NCI-H748 treated with DMSO at 0.1 percent for 48 hours (cell line): Measurements from ENCODE around the gene PM20D1.

Experiments
- DNase-seq: peaks from one replicate; lab custom pipeline; 2025; lab: John Stamatoyannopoulos, UW

Gene PM20D1

GRCh38 chr1:205804605-205805004, 45.3 kb downstream of the PM20D1 start:
- DNase-seq: no peak

- DNase-seq: no peak
Measured at GRCh38 chr1:205803986-205804385, 45.9 kb downstream of the PM20D1 start.

GRCh38 chr1:205802060-205802459, 47.9 kb downstream of the PM20D1 start:
- DNase-seq: no peak

GRCh38 chr1:205800981-205801703, 48.8 kb downstream of the PM20D1 start:
- DNase-seq: no peak

- no peak for DNase-seq
Measured at GRCh38 chr1:205800427-205800826, 49.5 kb downstream of the PM20D1 start.

- no peak for DNase-seq
Measured at GRCh38 chr1:205798577-205798976, 51.4 kb downstream of the PM20D1 start.

GRCh38 chr1:205797168-205797567, 52.8 kb downstream of the PM20D1 start:
- no peak for DNase-seq

GRCh38 chr1:205794011-205794730, 55.8 kb downstream of the PM20D1 start:
- no peak for DNase-seq

GRCh38 chr1:205792961-205793673, 56.8 kb downstream of the PM20D1 start:
- no peak for DNase-seq

GRCh38 chr1:205792481-205792881, 57.5 kb downstream of the PM20D1 start:
- no peak for DNase-seq

- DNase-seq: peak; percentile 4
Measured at GRCh38 chr1:205791568-205792180, 58.3 kb downstream of the PM20D1 start.

GRCh38 chr1:205787287-205787916, 62.5 kb downstream of the PM20D1 start:
- no peak for DNase-seq

- no peak for DNase-seq
Measured at GRCh38 chr1:205786601-205787000, 63.3 kb downstream of the PM20D1 start.

GRCh38 chr1:205785446-205785845, 64.5 kb downstream of the PM20D1 start:
- no peak for DNase-seq

- no peak for DNase-seq
Measured at GRCh38 chr1:205783904-205784303, 66.0 kb downstream of the PM20D1 start.

GRCh38 chr1:205783433-205783795, 66.5 kb downstream of the PM20D1 start:
- no peak for DNase-seq

- no peak for DNase-seq
Measured at GRCh38 chr1:205782627-205783432, 67.1 kb downstream of the PM20D1 start.

- DNase-seq: no peak
Measured at GRCh38 chr1:205780335-205780734, 69.6 kb downstream of the PM20D1 start.
